ENCODE measurements around the gene GPR162. TPM values are rescaled to one million over a fixed set of nuclear protein-coding genes. Genes with fewer than 3 reads are reported as not detected.

Gene GPR162
- total and polyA plus RNA-seq, 4 experiments from 2014 or later, result 0.32 TPM; not detected in 3

DNA sequence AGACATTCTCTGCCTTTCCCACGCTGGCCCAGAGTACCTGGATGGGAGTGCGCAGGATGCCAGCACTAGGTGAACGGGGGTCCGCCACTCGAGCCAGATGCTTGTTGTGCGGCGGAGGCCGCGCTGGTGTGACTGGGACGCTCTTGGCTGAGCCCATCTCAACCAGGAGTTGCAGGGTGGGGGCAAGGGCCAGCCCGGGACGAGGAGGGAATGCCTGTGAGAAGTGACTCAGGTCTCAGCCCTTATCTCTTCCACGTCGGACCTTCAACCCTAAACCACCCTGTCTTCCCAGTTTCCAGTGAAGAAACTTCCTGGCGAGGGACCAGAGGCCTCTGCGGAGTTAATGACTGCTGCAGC is 29.2 kb downstream of the GPR162 start:
- Histone ChIP-seq H3K4me1 (ENCODE audit: insufficient read depth, low read length) (peaks cover 37% of the 10 kb centered on the region), H3K36me3 (ENCODE audit: insufficient read depth, low read length) (peaks cover 10% of the 10 kb centered on the region), H3K4me3 (ENCODE audit: low read length in 2 of 2) (peak overlapping the region in 1 of 2 donors; percentile 62), H3K27ac (ENCODE audit: low read depth, low read length) (peak overlapping the region; percentile 92), H3K9me3 (ENCODE audit: control insufficient read depth in 1 of 2, low read length in 2 of 2) (no peaks in the 10 kb centered on the region), H3K27me3 (ENCODE audit: insufficient read depth, low read length) (no peaks in the 10 kb centered on the region)
- Mint-ChIP-seq H3K27me3 (no peaks in the 10 kb centered on the region), H3K4me1 (peaks cover 18 to 36% (median 27%) of the 10 kb centered on the region in 4 donors), H3K9me3 (peaks cover 0 to 3% (median 0%) of the 10 kb centered on the region in 8 donors), H3K36me3 (peaks cover 5 to 12% of the 10 kb centered on the region in 2 donors), H3K4me3 (peak overlapping the region in 6 of 8 donors; percentile 88 to 99 (median 95)), H3K27ac (peak overlapping the region in 6 of 7 donors; percentile 82 to 100 (median 99))
- POLR2A ChIA-PET (ENCODE audit: partially characterized antibody), result interaction anchor here (0.7 to 7.1 kb wide), 24 partner anchors 9 to 790 kb away, joined by 3 to 270 read pairs (median 9); partner anchors contain the start of genes C12orf57, COPS7A, ENO2 and LPAR5
- peak in 1 of 5 donors; percentile 43 for DNase-seq
- intact Hi-C loops (cut with micrococcal nuclease), result loop anchor here (1.0 to 2.0 kb wide), 3 partner anchors 16 to 126 kb away; partner anchors contain the start of genes COPS7A and MLF2
- CTCF ChIA-PET (ENCODE audit: partially characterized antibody), result interaction anchor here (0.8 to 5.7 kb wide), 12 partner anchors 12 to 263 kb away, joined by 3 to 102 read pairs (median 5); partner anchors contain the start of genes MLF2, PTMS, SPSB2 and TPI1

DNA sequence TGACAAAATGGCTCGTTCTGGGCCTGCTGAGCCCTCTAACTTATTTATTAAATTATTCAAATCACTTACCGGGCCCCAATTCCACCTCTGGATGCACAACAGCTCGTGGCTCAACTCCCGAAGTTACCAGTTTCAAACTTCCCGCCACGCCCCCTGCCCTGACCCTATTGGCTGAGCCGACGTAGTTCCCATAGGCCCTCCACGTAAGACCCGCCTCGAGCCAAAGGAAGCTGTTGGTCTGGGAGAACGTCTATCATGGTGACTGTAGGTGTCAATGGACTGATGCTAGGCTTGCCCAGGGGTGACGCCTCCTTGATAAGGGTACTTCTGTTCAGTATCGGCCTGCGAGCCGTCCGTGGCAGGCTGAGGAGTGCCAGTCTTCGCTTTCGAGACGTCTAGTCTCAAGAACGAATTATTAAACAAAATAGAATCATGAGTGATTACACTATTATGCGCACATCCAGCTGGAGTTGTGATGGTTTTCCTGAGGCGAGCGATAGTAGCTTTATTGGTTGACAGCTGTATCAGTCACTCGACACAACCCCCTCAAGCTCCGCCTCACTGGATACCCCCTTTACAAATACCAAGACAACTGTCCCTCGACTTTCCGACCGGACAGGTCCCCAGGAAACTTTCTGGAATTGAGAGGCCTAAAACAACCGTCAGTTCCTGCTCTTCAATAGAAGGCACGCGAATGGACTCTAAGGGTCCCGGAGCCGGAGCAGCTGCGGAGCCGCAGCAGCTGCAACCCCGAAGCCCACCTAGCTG is 29.7 kb downstream of the GPR162 start, which contains the start of gene CDCA3:
CDCA3 (minus strand) TSS at position 134 of the 768 bp plus-strand sequence. CDS start 334 bp downstream, outside the sequence.
- peaks cover 18 to 36% (median 27%) of the 10 kb centered on the region in 4 donors for H3K4me1 Mint-ChIP-seq
- peaks cover 16% of the 10 kb centered on the region for H3K36me3 ChIP-seq (ENCODE audit: insufficient read depth, low read length)
- H3K4me1 ChIP-seq (ENCODE audit: insufficient read depth, low read length), result peaks cover 37% of the 10 kb centered on the region
- no peaks in the 10 kb centered on the region for H3K27me3 ChIP-seq (ENCODE audit: insufficient read depth, low read length)
- peak within 1 kb of the TSS; percentile 92 for H3K27ac ChIP-seq (ENCODE audit: low read depth, low read length)
- intact Hi-C loops (cut with micrococcal nuclease), result loop anchor here (1.0 to 2.0 kb wide), 3 partner anchors 17 to 127 kb away; partner anchors contain the start of genes COPS7A and MLF2
- peak within 1 kb of the TSS; percentile 82 to 100 (median 99) for H3K27ac Mint-ChIP-seq
- no peaks in the 10 kb centered on the region for H3K9me3 ChIP-seq (ENCODE audit: control insufficient read depth in 1 of 2, low read length in 2 of 2)
- H3K4me3 ChIP-seq (ENCODE audit: low read length in 2 of 2), result peak within 1 kb of the TSS; percentile 62 to 97
- peak; percentile 90 to 98 (median 92) for DNase-seq
- H3K9me3 Mint-ChIP-seq, result peaks cover 0 to 3% (median 0%) of the 10 kb centered on the region in 8 donors
- ChIA-PET POLR2A (ENCODE audit: partially characterized antibody) (interaction anchor here (0.7 to 7.1 kb wide), 42 partner anchors 8 to 789 kb away, joined by 3 to 270 read pairs (median 6); partner anchors contain the start of genes C12orf57, CD4, COPS7A and ENO2), CTCF (ENCODE audit: partially characterized antibody) (interaction anchor here (0.6 to 5.7 kb wide), 20 partner anchors 9 to 512 kb away, joined by 3 to 102 read pairs (median 4); partner anchors contain the start of genes MLF2, P3H3, PTMS and SPSB2)
- no peaks in the 10 kb centered on the region for H3K27me3 Mint-ChIP-seq
- peaks cover 8 to 16% of the 10 kb centered on the region in 2 donors for H3K36me3 Mint-ChIP-seq
- H3K4me3 Mint-ChIP-seq, result peak within 1 kb of the TSS; percentile 88 to 99 (median 95)

DNA sequence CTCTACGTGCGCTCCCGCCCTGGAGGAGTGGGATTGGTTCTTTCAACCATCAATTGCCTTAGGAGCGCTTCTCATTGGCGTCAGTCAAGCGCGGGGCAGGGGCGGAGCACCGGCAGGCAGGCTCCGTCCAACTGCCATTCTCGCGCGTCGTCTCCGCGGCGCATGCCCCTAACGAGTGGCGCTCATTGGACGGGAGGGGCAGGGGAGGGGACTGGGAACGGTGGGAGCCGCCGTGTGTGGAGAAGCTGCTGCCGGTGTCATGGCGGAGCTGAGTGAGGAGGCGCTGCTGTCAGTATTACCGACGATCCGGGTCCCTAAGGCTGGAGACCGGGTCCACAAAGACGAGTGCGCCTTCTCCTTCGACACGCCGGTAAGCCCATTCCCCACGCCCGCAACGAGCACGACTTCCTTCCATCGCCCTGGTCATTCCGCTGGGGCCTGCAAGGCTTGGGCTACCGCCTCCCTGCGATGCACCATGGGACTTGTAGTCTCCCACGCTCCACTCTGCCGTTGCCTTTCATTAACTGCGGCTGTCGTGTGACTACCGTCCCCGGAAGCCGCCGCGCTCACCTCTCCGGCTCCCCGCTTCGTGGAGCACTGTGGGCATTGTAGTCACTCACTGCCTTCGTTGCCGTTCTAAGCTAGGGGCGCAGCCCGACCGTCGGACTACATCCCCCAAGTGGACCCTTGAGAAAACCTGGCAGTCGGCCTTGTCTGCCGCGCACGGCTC is 30.5 kb downstream of the GPR162 start, which contains the start of gene USP5:
USP5 (plus strand) TSS at position 230 of the 730 bp plus-strand sequence; CDS start at position 260, 30 bp downstream.
- peaks cover 12 to 21% of the 10 kb centered on the region in 2 donors for H3K36me3 Mint-ChIP-seq

DNA sequence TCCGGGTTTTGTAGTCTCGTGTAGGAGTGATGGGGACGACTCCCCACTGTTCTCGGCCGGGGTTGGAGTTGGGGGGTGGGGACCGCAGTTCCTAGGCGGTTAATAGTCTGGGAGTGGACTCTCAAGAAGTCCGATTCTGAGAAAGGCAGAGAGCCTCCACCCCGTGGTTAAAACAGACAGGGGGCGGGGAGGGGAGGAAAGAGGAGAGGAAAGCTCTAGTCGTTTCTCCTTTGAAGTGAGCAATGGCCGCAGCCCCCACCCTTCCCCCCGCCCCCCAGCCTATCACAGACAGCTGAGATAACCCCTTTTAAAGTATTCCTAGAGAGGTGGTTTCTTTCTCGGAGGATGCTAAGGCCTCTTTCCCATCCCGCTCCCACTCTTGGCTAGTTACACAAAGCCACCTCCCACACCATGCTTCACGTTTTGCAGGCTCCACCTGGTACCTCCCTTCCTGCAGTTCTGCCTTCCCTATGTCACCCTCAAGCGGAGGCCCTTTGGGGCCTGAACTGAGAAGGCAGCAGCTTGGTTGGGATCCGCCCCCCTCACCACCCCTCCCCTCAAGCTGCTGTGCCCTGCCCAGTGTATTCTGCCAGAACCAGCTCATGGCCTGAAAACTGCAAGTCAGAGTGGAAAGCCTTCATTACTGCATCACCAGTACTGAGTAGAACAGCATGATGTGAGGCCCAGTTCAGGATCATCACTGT is 31.2 kb downstream of the GPR162 start:
- CTCF ChIA-PET (ENCODE audit: partially characterized antibody), result interaction anchor here (0.7 to 5.7 kb wide), 16 partner anchors 10 to 513 kb away, joined by 3 to 102 read pairs (median 4); partner anchors contain the start of genes CD4, MLF2, P3H3 and PTMS
- POLR2A ChIA-PET (ENCODE audit: partially characterized antibody), result interaction anchor here (0.6 to 7.1 kb wide), 41 partner anchors 9 to 382 kb away, joined by 3 to 270 read pairs (median 5); partner anchors contain the start of genes C12orf57, C1RL, CD4 and COPS7A
- Mint-ChIP-seq H3K27ac (peak overlapping the region; percentile 82 to 100 (median 99)), H3K4me1 (peaks cover 19 to 39% (median 29%) of the 10 kb centered on the region in 4 donors), H3K9me3 (peaks cover 0 to 3% (median 0%) of the 10 kb centered on the region in 8 donors), H3K36me3 (peaks cover 19 to 28% of the 10 kb centered on the region in 2 donors), H3K27me3 (no peaks in the 10 kb centered on the region), H3K4me3 (peak overlapping the region; percentile 88 to 99 (median 95))
- intact Hi-C loops (cut with micrococcal nuclease), result loop anchor here (1.0 to 2.0 kb wide), 12 partner anchors 14 to 360 kb away; partner anchors contain the start of genes CHD4, EMG1, IFFO1 and ING4
- peaks cover 31% of the 10 kb centered on the region for H3K36me3 ChIP-seq (ENCODE audit: insufficient read depth, low read length)
- H3K4me3 ChIP-seq (ENCODE audit: low read length in 2 of 2), result peak overlapping the region; percentile 62 to 97
- peak overlapping the region; percentile 92 for H3K27ac ChIP-seq (ENCODE audit: low read depth, low read length)
- H3K27me3 ChIP-seq (ENCODE audit: insufficient read depth, low read length), result no peaks in the 10 kb centered on the region
- no peaks in the 10 kb centered on the region for H3K9me3 ChIP-seq (ENCODE audit: control insufficient read depth in 1 of 2, low read length in 2 of 2)
- peak; percentile 56 to 85 (median 64) for DNase-seq
- H3K4me1 ChIP-seq (ENCODE audit: insufficient read depth, low read length), result peaks cover 37% of the 10 kb centered on the region

More for the DNA sequence above, 30.5 kb downstream of the GPR162 start, which contains the start of gene USP5:
- H3K4me3 ChIP-seq (ENCODE audit: low read length in 2 of 2), result peak within 1 kb of the TSS; percentile 62 to 97
- peak; percentile 99 to 100 (median 99) for DNase-seq
- ChIA-PET CTCF (ENCODE audit: partially characterized antibody) (interaction anchor here (0.6 to 5.7 kb wide), 20 partner anchors 10 to 513 kb away, joined by 3 to 102 read pairs (median 4); partner anchors contain the start of genes MLF2, P3H3, PTMS and SPSB2), POLR2A (ENCODE audit: partially characterized antibody) (interaction anchor here (0.6 to 7.1 kb wide), 52 partner anchors 9 to 788 kb away, joined by 3 to 270 read pairs (median 5); partner anchors contain the start of genes C12orf57, C1RL, CD4 and COPS7A)
- H3K4me1 Mint-ChIP-seq, result peaks cover 18 to 36% (median 27%) of the 10 kb centered on the region in 4 donors
- H3K27ac ChIP-seq (ENCODE audit: low read depth, low read length), result peak within 1 kb of the TSS; percentile 92
- peak within 1 kb of the TSS; percentile 88 to 99 (median 95) for H3K4me3 Mint-ChIP-seq
- no peaks in the 10 kb centered on the region for H3K27me3 ChIP-seq (ENCODE audit: insufficient read depth, low read length)
- H3K9me3 ChIP-seq (ENCODE audit: control insufficient read depth in 1 of 2, low read length in 2 of 2), result no peaks in the 10 kb centered on the region
- peak within 1 kb of the TSS; percentile 82 to 100 (median 99) for H3K27ac Mint-ChIP-seq
- peaks cover 0 to 3% (median 0%) of the 10 kb centered on the region in 8 donors for H3K9me3 Mint-ChIP-seq
- H3K4me1 ChIP-seq (ENCODE audit: insufficient read depth, low read length), result peaks cover 37% of the 10 kb centered on the region
- intact Hi-C loops (cut with micrococcal nuclease), result loop anchor here (1.0 to 2.0 kb wide), 15 partner anchors 15 to 359 kb away; partner anchors contain the start of genes CHD4, COPS7A, EMG1 and IFFO1
- H3K36me3 ChIP-seq (ENCODE audit: insufficient read depth, low read length), result peaks cover 24% of the 10 kb centered on the region
- H3K27me3 Mint-ChIP-seq, result no peaks in the 10 kb centered on the region

DNA sequence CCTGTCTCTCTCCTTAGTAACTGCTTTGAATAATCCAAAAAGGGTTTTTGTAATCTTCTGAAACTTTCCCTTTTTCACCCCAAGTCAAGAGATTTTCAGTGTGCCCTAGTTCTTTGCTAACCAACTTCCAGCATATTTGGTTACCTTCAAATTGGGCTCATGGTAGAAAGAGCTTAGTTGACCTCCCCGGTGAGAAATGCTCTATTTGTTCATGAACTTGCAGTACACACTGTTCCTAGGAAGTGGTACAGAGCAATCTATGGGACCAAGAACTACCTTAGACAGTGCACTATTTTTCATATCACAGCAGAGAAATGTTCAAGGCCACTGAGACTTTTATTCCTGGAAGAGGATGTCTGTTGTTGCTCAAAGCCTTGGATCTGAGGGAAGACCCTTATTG is 32.0 kb downstream of the GPR162 start:
- no peaks in the 10 kb centered on the region for H3K27me3 ChIP-seq (ENCODE audit: insufficient read depth, low read length)
- H3K4me1 ChIP-seq (ENCODE audit: insufficient read depth, low read length), result peaks cover 37% of the 10 kb centered on the region
- peaks cover 19 to 39% (median 29%) of the 10 kb centered on the region in 4 donors for H3K4me1 Mint-ChIP-seq
- peak overlapping the region; percentile 82 to 100 (median 99) for H3K27ac Mint-ChIP-seq
- POLR2A ChIA-PET (ENCODE audit: partially characterized antibody), result interaction anchor here (1.2 to 7.1 kb wide), 15 partner anchors 16 to 383 kb away, joined by 3 to 270 read pairs (median 22); partner anchors contain the start of genes C12orf57, C1RL, CD4 and COPS7A
- CTCF ChIA-PET (ENCODE audit: partially characterized antibody), result interaction anchor here (0.5 to 5.7 kb wide), 9 partner anchors 9 to 283 kb away, joined by 3 to 102 read pairs (median 5); partner anchors contain the start of genes CD4, MLF2, SPSB2 and TPI1
- intact Hi-C loops (cut with micrococcal nuclease), result loop anchor here (2.0 kb wide), 1 partner anchor 297 kb away; the partner anchor contains the start of gene IFFO1
- no peak for DNase-seq
- peak overlapping the region; percentile 3 to 99 (median 95) for H3K4me3 Mint-ChIP-seq
- H3K4me3 ChIP-seq (ENCODE audit: low read length in 2 of 2), result peak overlapping the region in 1 of 2 donors; percentile 62
- H3K36me3 ChIP-seq (ENCODE audit: insufficient read depth, low read length), result peaks cover 39% of the 10 kb centered on the region
- no peaks in the 10 kb centered on the region for H3K27me3 Mint-ChIP-seq
- peaks cover 23 to 32% of the 10 kb centered on the region in 2 donors for H3K36me3 Mint-ChIP-seq
- no peaks in the 10 kb centered on the region for H3K9me3 ChIP-seq (ENCODE audit: control insufficient read depth in 1 of 2, low read length in 2 of 2)
- peak overlapping the region; percentile 92 for H3K27ac ChIP-seq (ENCODE audit: low read depth, low read length)
- H3K9me3 Mint-ChIP-seq, result peaks cover 0 to 3% (median 0%) of the 10 kb centered on the region in 8 donors

Data from CD4-positive, alpha-beta memory T cell (primary cell).